K562 (cell line): Measurements from ENCODE around the gene CCSER1. TPM values are rescaled to one million over a fixed set of nuclear protein-coding genes. Genes with fewer than 3 reads are reported as not detected.

Source experiments
- ATAC-seq: fragments of 200-7000 bp; cut with Tn5 transposase; 3 replicates; pipeline ENCODE4 v1.9.1; 2020; ENCODE audit warnings: moderate library complexity
- BruUV-seq: library from RNA; stranded (reverse); fragments of 400-500 nt; replicated peaks from 2 replicates; lab custom pipeline; 2021; lab: Mats Ljungman, UMichigan
- CTCF ChIA-PET: fragments of 300-600 bp; formaldehyde crosslinking; extraction: SDS; loops from one replicate; lab custom pipeline; 2021; ENCODE audit warnings: low intra/inter-chr PET ratio; lab: Yijun Ruan, JAX
- POLR2A ChIA-PET: fragments of 300-600, 350-650 bp; sonication (Branson Sonifier 250); formaldehyde crosslinking; extraction: SDS; loops from one replicate; lab custom pipeline; 2021; ENCODE audit warnings: antibody characterized with exemption, inconsistent platforms; lab: Yijun Ruan, JAX
- DNase-seq, 4 experiments: peaks; one replicate each; pipeline versions ENCODE4 v3.0.0 to v3.0.0-alpha.2; 2011 to 2018; ENCODE audit warnings: low spot score in 3 of 4, mixed read lengths in 3 of 4; ENCODE audit errors: extremely low read depth in 1 of 4
- FAIRE-seq: peaks from 2 replicates; lab custom pipeline; 2011; peaks lifted over from hg19 to GRCh38; lab: Jason Lieb, UNC
- H2AFZ ChIP-seq: 2 replicates; pipeline ENCODE4 v1.6.0; 2011; ENCODE audit warnings: low read depth, low read length, control low read depth, inconsistent platforms
- H3K27ac ChIP-seq: fragments of 200-600 bp; 3 replicates; pipeline ENCODE4 v1.8.0; 2011; ENCODE audit warnings: low read depth, mild to moderate bottlenecking, control low read depth, inconsistent platforms, low read length, moderate library complexity, mixed read lengths; ENCODE audit errors: extremely low read depth
- H3K27me3 ChIP-seq, 2 experiments: fragments of 300-600 bp in 1 of 2; 2 replicates in 1 of 2; 3 replicates in 1 of 2; pipeline versions ENCODE4 v1.6.0 to v1.8.0; 2011; ENCODE audit warnings: inconsistent platforms in 2 of 2, low read length in 2 of 2, mild to moderate bottlenecking in 1 of 2, mixed read lengths in 1 of 2, moderate library complexity in 1 of 2; ENCODE audit not compliant: control insufficient read depth in 2 of 2, insufficient read depth in 2 of 2
- H3K36me3 ChIP-seq: fragments of 300-600 bp; 3 replicates; pipeline ENCODE4 v1.8.0; 2011; ENCODE audit warnings: mild to moderate bottlenecking, low read length, inconsistent platforms; ENCODE audit not compliant: control insufficient read depth, insufficient read depth
- H3K4me1 ChIP-seq, 2 experiments: fragments of 200-600 bp in 1 of 2; replicated peaks in 1 of 2; 2 replicates in 1 of 2; 3 replicates in 1 of 2; pipeline versions ENCODE4 v1.5.1 to v1.8.0; 2011; ENCODE audit warnings: inconsistent platforms in 2 of 2, low read length in 2 of 2, mild to moderate bottlenecking in 1 of 2, mixed read lengths in 1 of 2, moderate library complexity in 1 of 2; ENCODE audit not compliant: control insufficient read depth in 2 of 2, insufficient read depth in 2 of 2
- H3K4me2 ChIP-seq: 2 replicates; pipeline ENCODE4 v1.6.1; 2011; ENCODE audit warnings: low read length, control low read depth, inconsistent platforms, mixed read lengths; ENCODE audit not compliant: insufficient read depth
- H3K4me3 ChIP-seq: fragments of 200-600 bp; sonication (generic), shearing (Covaris generic); 2 replicates; pipeline ENCODE4 v1.5.1; 2016; ENCODE audit warnings: control low read depth, inconsistent platforms
- H3K79me2 ChIP-seq: fragments of 200-600 bp; 3 replicates; pipeline ENCODE4 v1.8.0; 2011; ENCODE audit warnings: low read length, inconsistent platforms; ENCODE audit not compliant: control insufficient read depth, insufficient read depth
- H3K9ac ChIP-seq, 2 experiments: 2 replicates each; pipeline versions ENCODE4 v1.6.0 to v1.6.1; 2011; ENCODE audit warnings: low read depth in 2 of 2, low read length in 2 of 2, control low read depth in 1 of 2, inconsistent platforms in 1 of 2, mild to moderate bottlenecking in 1 of 2, mixed read lengths in 1 of 2; ENCODE audit not compliant: insufficient read depth in 1 of 2
- H3K9me1 ChIP-seq: one replicate; pipeline ENCODE4 v1.6.0; 2011; ENCODE audit warnings: inconsistent platforms, mild to moderate bottlenecking, low read length, moderate library complexity; ENCODE audit not compliant: control insufficient read depth, insufficient read depth
- H3K9me3 ChIP-seq: replicated peaks from 2 replicates; pipeline ENCODE4 v1.5.1; 2011; ENCODE audit warnings: low read depth, low read length, inconsistent platforms; ENCODE audit not compliant: control insufficient read depth, insufficient read depth
- H4K20me1 ChIP-seq: replicated peaks from 2 replicates; pipeline ENCODE4 v1.6.1; 2011; ENCODE audit warnings: low read length, inconsistent platforms, mixed read lengths; ENCODE audit not compliant: control insufficient read depth, insufficient read depth
- CCAR2 ChIP-seq: fragments of 200-400 bp; formaldehyde crosslinking; IDR thresholded peaks from 2 replicates; pipeline ENCODE4 v1.6.1; 2017; ENCODE audit warnings: mild to moderate bottlenecking, low read depth, low read length
- FOXM1 ChIP-seq, 2 experiments: fragments of 450-650 bp in 1 of 2; sonication (generic) in 1 of 2; formaldehyde crosslinking in 1 of 2; IDR thresholded peaks; 2 replicates each; pipeline versions ENCODE4 v1.6.1 to v1.9.0; 2017 to 2022; ENCODE audit warnings: low read depth in 2 of 2, mild to moderate bottlenecking in 2 of 2, missing genetic modification reagents in 1 of 2, moderate library complexity in 1 of 2
- KAT7 ChIP-seq: sonication (generic); formaldehyde crosslinking; IDR thresholded peaks from 2 replicates; pipeline ENCODE4 v1.8.0; 2022; ENCODE audit warnings: missing genetic modification reagents, mild to moderate bottlenecking, borderline replicate concordance
- KDM1A ChIP-seq, 2 experiments: fragments of 450-650 bp; IDR thresholded peaks; 2 replicates each; pipeline ENCODE4 v1.6.1; 2016; ENCODE audit warnings: mild to moderate bottlenecking in 2 of 2
- KDM4B ChIP-seq, 2 experiments: fragments of 450-650 bp in 1 of 2; sonication (generic) in 1 of 2; IDR thresholded peaks; 2 replicates each; pipeline ENCODE4 v1.6.1; 2016 to 2017; ENCODE audit warnings: borderline replicate concordance in 2 of 2, antibody characterized with exemption in 1 of 2, low read depth in 1 of 2, mild to moderate bottlenecking in 1 of 2
- PTBP1 ChIP-seq: fragments of 200-400 bp; formaldehyde crosslinking; IDR thresholded peaks from 2 replicates; pipeline ENCODE4 v1.6.1; 2017; ENCODE audit warnings: low read depth, low read length
- ZNF134 ChIP-seq: fragments of 250-450 bp; sonication (Bioruptor Pico); conservative IDR thresholded peaks from 2 replicates; pipeline ENCODE4 v1.4.0; 2020
- ZNF584 ChIP-seq: fragments of 200-800 bp; sonication (Bioruptor generic); IDR thresholded peaks from 2 replicates; pipeline ENCODE4 v1.6.1; 2016; ENCODE audit warnings: low read depth, mild to moderate bottlenecking, missing genetic modification characterization, missing compliant biosample characterization
- WGBS: fragments of 100-300 bp; shearing (Covaris generic); methylation state at CpG from one replicate; pipeline ENCODE4 v1.1.6; 2016; ENCODE audit warnings: low coverage, mixed read lengths; ENCODE audit not compliant: insufficient coverage; ENCODE audit errors: missing lambda C conversion rate; 5-methylcytosine and 5-hydroxymethylcytosine counted together
- in situ Hi-C: fragments of 300-500 bp; cut with MboI; formaldehyde crosslinking; loops from 4 replicates; pipeline ENCODE4 v1.15.0; 2018; ENCODE audit warnings: inconsistent platforms, mixed read lengths
- intact Hi-C: fragments of 100-400 bp; cut with micrococcal nuclease; formaldehyde crosslinking; loops from 2 replicates; pipeline ENCODE4 v1.14.2; 2022
- polyA plus RNA-seq, 8 experiments: library from polyadenylated mRNA; depleted of rRNA in 4 of 8; stranded (reverse) in 5 of 8; unstranded in 3 of 8; fragments of >200 nt; fragmentation: Nextera tagmentation in 2 of 8; fragmentation: Illumina TruSeq in 1 of 8; extraction: Ambion mirVana in 2 of 8; extraction: Trizol in 1 of 8; gene quantifications; 2 replicates each; pipeline versions ENCODE4 v1.2.1 to v1.2.3, GENCODE V29; 2011 to 2014; ENCODE audit warnings: inconsistent platforms in 1 of 8, missing spikeins in 1 of 8
- total RNA-seq, 7 experiments: library from RNA; depleted of rRNA in 6 of 7; stranded (reverse); fragments of >200 nt in 6 of 7; fragmentation: Illumina TruSeq in 2 of 7; extraction: Trizol in 2 of 7; gene quantifications; 2 replicates each; pipeline versions ENCODE4 v1.2.1 to v1.2.3, GENCODE V29; 2011 to 2021; ENCODE audit warnings: low replicate concordance in 1 of 7
- TF ChIP-seq, protein P1 (sequence below): fragments of 200-600 bp; sonication (generic); IDR thresholded peaks from one replicate; pipeline ENCODE4 v1.6.1; 2012; ENCODE audit warnings: mild to moderate bottlenecking, low read depth, low read length, inconsistent platforms
- TF ChIP-seq, protein P2 (sequence below): sonication (generic); IDR thresholded peaks from 2 replicates; pipeline ENCODE4 v1.6.1; 2016

Gene CCSER1
- total and polyA plus RNA-seq, 9 of the 15 experiments (the other 6 are each of a cell fraction or from before 2014, with no cell fraction given): not detected

DNA sequence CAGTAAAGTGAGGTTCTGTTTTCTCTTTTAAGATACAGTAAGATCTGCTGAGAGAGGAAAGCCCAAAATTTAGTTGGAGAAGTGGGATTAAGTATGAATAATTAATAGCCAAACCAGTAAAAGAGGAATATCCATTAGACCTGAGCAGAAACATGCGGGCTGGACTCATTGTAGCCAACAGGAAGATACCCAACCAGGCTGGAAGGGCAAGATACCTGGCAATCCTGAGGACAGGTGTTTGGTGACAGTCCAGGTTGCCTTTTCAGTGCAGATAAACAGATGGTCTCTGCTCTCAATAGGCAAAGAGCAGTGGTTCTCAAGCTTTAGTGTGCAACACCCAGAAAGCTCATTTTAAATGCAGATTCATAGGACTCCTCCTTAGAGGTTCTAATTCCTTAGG, 1195.8 kb downstream of the CCSER1 start:
- H3K79me2 ChIP-seq: no peaks in the 10 kb centered on the region
- FAIRE-seq: no peak
- H3K9me3 ChIP-seq: no peaks in the 10 kb centered on the region
- no peaks in the 10 kb centered on the region for H3K27me3 ChIP-seq
- ChIA-PET CTCF (no interaction called here), POLR2A (no interaction called here)
- H3K4me3 ChIP-seq: no peak overlapping the region
- H3K36me3 ChIP-seq: no peaks in the 10 kb centered on the region
- ATAC-seq: no peak
- WGBS: 0% methylated on average over 1 of the region's 1 CpG
- no peak overlapping the region for H3K27ac ChIP-seq
- no peak overlapping the region for H2AFZ ChIP-seq
- in situ Hi-C loops (no loop called here), intact Hi-C loops (no loop called here)
- no peak for DNase-seq
- H3K4me1 ChIP-seq: no peaks in the 10 kb centered on the region
- no peaks in the 10 kb centered on the region for H4K20me1 ChIP-seq
- no peaks in the 10 kb centered on the region for H3K9me1 ChIP-seq
- BruUV-seq: no TSS peak
- no peak overlapping the region for H3K4me2 ChIP-seq
- no peak overlapping the region for H3K9ac ChIP-seq
- TF ChIP-seq ZNF134 (CRISPR knock-in tag): no peak
- TF ChIP-seq, protein P1, sequence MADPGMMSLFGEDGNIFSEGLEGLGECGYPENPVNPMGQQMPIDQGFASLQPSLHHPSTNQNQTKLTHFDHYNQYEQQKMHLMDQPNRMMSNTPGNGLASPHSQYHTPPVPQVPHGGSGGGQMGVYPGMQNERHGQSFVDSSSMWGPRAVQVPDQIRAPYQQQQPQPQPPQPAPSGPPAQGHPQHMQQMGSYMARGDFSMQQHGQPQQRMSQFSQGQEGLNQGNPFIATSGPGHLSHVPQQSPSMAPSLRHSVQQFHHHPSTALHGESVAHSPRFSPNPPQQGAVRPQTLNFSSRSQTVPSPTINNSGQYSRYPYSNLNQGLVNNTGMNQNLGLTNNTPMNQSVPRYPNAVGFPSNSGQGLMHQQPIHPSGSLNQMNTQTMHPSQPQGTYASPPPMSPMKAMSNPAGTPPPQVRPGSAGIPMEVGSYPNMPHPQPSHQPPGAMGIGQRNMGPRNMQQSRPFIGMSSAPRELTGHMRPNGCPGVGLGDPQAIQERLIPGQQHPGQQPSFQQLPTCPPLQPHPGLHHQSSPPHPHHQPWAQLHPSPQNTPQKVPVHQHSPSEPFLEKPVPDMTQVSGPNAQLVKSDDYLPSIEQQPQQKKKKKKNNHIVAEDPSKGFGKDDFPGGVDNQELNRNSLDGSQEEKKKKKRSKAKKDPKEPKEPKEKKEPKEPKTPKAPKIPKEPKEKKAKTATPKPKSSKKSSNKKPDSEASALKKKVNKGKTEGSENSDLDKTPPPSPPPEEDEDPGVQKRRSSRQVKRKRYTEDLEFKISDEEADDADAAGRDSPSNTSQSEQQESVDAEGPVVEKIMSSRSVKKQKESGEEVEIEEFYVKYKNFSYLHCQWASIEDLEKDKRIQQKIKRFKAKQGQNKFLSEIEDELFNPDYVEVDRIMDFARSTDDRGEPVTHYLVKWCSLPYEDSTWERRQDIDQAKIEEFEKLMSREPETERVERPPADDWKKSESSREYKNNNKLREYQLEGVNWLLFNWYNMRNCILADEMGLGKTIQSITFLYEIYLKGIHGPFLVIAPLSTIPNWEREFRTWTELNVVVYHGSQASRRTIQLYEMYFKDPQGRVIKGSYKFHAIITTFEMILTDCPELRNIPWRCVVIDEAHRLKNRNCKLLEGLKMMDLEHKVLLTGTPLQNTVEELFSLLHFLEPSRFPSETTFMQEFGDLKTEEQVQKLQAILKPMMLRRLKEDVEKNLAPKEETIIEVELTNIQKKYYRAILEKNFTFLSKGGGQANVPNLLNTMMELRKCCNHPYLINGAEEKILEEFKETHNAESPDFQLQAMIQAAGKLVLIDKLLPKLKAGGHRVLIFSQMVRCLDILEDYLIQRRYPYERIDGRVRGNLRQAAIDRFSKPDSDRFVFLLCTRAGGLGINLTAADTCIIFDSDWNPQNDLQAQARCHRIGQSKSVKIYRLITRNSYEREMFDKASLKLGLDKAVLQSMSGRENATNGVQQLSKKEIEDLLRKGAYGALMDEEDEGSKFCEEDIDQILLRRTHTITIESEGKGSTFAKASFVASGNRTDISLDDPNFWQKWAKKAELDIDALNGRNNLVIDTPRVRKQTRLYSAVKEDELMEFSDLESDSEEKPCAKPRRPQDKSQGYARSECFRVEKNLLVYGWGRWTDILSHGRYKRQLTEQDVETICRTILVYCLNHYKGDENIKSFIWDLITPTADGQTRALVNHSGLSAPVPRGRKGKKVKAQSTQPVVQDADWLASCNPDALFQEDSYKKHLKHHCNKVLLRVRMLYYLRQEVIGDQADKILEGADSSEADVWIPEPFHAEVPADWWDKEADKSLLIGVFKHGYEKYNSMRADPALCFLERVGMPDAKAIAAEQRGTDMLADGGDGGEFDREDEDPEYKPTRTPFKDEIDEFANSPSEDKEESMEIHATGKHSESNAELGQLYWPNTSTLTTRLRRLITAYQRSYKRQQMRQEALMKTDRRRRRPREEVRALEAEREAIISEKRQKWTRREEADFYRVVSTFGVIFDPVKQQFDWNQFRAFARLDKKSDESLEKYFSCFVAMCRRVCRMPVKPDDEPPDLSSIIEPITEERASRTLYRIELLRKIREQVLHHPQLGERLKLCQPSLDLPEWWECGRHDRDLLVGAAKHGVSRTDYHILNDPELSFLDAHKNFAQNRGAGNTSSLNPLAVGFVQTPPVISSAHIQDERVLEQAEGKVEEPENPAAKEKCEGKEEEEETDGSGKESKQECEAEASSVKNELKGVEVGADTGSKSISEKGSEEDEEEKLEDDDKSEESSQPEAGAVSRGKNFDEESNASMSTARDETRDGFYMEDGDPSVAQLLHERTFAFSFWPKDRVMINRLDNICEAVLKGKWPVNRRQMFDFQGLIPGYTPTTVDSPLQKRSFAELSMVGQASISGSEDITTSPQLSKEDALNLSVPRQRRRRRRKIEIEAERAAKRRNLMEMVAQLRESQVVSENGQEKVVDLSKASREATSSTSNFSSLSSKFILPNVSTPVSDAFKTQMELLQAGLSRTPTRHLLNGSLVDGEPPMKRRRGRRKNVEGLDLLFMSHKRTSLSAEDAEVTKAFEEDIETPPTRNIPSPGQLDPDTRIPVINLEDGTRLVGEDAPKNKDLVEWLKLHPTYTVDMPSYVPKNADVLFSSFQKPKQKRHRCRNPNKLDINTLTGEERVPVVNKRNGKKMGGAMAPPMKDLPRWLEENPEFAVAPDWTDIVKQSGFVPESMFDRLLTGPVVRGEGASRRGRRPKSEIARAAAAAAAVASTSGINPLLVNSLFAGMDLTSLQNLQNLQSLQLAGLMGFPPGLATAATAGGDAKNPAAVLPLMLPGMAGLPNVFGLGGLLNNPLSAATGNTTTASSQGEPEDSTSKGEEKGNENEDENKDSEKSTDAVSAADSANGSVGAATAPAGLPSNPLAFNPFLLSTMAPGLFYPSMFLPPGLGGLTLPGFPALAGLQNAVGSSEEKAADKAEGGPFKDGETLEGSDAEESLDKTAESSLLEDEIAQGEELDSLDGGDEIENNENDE: no peak
- no peak for TF ChIP-seq KAT7 (CRISPR knock-in tag)
- TF ChIP-seq KDM4B (IDR thresholded peaks at IDR 0.05; ENCODE audit: borderline replicate concordance in 2 of 2, low read depth in 1 of 2): no peak
- no peak for TF ChIP-seq PTBP1
- TF ChIP-seq ZNF584 (CRISPR knock-in tag): no peak
- no peak for TF ChIP-seq CCAR2
- no peak for TF ChIP-seq KDM1A (IDR thresholded peaks at IDR 0.05)
- no peak for TF ChIP-seq FOXM1 (IDR thresholded peaks at IDR 0.05; ENCODE audit: low read depth)
- no peak for TF ChIP-seq FOXM1 (CRISPR knock-in tag; IDR thresholded peaks at IDR 0.05; ENCODE audit: low read depth)
- TF ChIP-seq, protein P2, sequence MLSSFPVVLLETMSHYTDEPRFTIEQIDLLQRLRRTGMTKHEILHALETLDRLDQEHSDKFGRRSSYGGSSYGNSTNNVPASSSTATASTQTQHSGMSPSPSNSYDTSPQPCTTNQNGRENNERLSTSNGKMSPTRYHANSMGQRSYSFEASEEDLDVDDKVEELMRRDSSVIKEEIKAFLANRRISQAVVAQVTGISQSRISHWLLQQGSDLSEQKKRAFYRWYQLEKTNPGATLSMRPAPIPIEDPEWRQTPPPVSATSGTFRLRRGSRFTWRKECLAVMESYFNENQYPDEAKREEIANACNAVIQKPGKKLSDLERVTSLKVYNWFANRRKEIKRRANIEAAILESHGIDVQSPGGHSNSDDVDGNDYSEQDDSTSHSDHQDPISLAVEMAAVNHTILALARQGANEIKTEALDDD: no peak
